Eye (tissue), 1 donor: Measurements from ENCODE around the gene C7.

Experiments
- DNase-seq: peaks from one replicate; pipeline ENCODE4 v3.0.0-alpha.2; 2015

Gene C7

DNA sequence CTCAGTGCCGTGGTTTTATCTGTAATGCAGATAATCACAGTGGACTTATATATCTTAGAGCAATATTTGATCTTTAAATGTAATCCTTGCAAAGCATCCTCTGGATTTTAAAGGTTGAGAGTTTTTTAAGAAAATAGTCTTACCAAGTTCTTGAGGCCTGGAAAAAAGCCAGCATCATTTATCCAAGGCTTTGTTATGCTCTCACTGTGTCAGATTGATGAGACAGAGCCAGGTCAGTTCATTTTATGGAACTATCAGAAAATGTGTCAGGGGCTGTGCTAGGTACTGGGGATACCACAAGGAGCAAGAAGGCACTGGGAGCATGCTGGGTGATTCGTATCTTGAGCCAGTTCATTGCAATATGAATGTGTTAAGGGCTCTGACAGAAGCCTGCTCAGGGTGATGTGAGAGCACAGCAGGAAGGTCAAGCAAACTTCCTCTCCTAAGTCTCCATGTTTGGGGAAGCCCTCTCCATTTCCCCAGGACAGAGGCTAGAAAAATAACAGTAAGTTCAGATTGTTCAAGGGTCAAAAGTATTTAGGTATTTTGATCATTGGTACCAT is 19.7 kb downstream of the C7 start:
- no peak for DNase-seq

DNA sequence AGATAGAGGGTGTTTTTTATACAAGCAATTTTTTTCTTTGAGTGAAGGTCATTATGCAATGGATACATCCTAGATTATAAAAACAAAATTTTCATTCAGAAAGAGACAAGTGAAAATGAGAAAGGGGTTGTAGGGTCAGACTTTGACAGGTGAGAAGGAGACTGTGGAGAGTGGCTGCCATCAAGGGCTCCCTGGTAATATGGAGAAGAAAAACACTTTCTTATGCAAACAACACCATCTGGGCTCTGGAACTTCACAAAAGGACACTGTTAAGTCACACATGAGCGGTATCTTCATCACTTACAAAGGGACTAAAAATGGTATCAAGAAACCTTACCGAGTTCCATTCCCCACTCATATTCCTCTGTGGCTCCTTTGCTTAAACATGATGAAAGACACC is 23.5 kb downstream of the C7 start:
- DNase-seq: no peak

- DNase-seq: no peak
These were observed 27.8 kb downstream of the C7 start for GRCh38 chr5:40937075-40937474.

DNA sequence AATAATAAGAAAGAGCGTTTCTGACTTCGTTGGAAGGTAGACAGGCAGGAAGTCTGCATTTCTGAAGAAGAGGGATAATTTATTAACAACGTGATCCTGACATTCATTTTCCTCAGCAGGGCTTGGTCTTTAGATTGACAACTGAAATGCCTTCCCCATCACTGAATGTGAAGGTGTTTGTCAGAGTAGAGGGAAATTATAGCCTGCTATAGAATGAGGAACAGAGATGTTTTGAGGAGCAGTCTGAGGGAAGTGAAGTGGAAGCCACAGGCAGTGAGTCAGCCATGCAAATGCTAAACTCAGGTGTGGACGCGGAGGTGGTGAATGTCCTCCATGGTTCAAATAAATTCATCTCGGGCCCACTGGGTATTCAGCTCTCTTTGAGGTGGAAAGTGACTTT is 30.5 kb downstream of the C7 start:
- no peak for DNase-seq

DNA sequence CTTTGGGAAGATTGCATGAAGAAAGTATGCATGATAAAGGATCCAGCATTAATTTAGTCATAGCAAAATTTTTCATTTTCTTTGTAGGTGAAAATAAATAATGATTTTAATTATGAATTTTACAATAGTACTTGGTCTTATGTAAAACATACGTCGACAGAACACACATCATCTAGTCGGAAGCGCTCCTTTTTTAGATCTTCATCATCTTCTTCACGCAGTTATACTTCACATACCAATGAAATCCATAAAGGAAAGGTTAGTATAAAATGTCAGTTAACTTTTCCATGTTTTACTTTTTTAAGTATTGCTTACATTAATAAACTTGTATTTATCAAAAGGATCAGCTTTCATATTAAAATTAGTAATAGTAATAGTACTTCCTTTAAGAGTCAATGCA is 35.8 kb downstream of the C7 start:
- DNase-seq: no peak

GRCh38 chr5:40955313-40955712 is 46.0 kb downstream of the C7 start:
- no peak for DNase-seq

DNA sequence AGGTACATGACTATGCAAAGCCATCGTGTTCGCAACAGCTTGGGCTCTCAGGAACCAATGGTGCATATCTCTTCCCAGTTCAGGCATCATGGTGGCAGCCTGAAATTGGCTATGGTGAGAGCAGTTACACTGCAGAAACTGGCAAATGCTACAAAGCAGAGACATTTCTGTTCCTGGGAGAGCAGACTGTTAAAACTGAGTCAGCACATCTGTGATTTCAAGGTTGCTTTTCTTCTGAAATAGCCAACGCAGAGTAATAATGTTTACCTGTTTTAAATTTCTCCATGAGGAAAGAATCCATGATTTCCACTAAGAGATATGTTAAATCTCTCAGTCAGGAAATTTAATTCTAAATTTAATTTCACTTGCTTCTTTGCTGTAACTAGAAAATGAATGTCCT is 47.8 kb downstream of the C7 start:
- no peak for DNase-seq

- no peak for DNase-seq
These were observed 49.5 kb downstream of the C7 start for GRCh38 chr5:40958811-40959210.

DNA sequence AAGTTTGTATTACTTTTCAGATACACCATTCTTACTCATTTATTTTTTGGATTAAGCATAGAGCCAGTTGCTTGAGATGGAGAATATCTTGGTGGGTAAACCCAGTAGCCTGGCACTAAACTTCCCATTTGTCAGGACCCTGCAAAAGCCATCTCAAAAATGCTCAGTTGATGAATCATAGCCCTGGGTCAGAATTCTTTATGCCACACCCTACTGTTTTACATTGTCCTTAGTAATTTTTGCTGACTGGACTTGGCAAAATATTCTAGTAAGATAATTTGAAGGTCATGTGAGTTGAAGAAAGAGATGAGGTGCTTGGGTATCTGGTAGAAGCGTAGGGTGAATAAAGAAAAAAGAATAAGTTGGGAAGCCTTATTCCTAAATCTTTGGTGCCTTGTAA is 50.7 kb downstream of the C7 start:
- no peak for DNase-seq

DNA sequence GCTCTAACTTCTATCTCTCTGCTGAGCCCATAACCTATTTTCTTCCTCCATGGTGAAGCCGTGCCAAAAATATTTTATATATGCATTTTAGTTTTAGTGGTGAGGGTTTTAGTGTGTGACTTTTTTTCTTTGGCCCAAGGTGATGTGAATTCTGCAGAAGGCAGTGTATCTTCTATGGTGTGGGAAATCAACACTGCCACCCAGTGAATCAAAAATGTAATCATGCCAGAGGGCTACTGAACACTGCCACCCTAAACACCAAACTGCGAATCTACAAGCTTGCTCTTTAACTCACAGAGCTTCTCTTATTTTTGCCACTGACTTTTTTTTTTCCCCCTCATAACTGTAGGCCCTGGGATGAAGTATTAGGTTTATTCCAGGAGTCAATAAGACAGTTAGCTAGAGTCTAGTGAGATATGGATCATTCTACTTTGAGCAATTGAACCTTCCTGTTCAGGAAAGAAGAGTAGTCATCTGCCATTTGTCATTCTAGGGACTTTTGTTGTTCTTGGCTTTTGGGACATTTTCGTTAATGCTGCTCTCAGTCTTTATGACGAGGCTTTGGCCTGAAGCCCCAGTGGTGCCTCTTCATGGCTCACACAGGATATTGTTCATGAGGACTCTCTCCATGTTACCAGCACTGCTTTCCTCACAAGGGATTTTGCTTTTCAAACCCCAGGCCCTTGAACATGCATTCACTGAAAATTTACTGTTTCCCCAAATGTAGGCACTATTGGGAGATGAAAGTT is 53.1 kb downstream of the C7 start:
- DNase-seq: no peak

GRCh38 chr5:40972434-40972833 is 63.1 kb downstream of the C7 start:
- DNase-seq: no peak

- DNase-seq: no peak
These were observed 64.2 kb downstream of the C7 start for GRCh38 chr5:40973364-40974004.

DNA sequence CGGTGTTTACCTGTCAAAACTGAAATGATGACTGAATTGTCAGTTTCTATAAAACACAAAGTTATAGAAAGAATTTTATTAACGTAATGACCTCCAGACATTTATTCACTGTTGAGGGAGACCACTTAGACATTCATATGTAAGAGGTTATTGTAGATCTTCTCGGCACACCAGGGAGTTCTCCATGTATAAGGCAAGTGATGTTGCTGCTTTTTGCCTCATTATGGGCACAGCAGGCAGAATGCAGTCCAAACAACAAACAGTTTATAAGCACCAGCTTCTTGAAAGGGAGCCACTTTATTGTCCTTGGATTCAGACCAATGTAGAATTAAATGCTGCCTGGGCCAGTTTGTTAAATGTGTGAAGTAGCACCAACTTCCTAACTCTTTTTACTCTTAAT is 66.7 kb downstream of the C7 start:
- no peak for DNase-seq

DNA sequence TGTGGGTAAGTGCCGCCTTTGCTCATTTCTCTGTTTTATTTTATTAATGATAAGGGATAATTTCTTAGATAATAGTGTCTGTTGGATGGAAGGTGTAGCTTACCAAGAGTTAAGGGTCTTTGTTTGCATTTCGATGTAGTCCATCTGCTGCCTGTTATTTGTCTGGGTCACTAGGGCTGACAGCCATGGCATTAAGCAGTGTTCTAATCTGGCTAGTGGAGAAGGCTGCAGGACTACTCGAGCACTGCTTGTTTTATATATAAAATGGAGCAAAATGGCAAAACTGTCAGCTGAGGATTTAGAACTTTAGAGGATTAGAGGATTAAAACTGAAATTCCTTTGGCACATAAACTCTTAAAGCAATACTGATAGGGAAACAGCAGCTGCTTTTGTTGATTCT is 67.5 kb downstream of the C7 start:
- DNase-seq: peak; percentile 10

DNA sequence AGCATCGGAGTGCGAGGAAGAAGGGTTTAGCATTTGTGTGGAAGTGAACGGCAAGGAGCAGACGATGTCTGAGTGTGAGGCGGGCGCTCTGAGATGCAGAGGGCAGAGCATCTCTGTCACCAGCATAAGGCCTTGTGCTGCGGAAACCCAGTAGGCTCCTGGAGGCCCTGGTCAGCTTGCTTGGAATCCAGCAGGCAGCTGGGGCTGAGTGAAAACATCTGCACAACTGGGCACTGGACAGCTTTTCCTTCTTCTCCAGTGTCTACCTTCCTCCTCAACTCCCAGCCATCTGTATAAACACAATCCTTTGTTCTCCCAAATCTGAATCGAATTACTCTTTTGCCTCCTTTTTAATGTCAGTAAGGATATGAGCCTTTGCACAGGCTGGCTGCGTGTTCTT is 72.1 kb downstream of the C7 start:
- DNase-seq: no peak

DNA sequence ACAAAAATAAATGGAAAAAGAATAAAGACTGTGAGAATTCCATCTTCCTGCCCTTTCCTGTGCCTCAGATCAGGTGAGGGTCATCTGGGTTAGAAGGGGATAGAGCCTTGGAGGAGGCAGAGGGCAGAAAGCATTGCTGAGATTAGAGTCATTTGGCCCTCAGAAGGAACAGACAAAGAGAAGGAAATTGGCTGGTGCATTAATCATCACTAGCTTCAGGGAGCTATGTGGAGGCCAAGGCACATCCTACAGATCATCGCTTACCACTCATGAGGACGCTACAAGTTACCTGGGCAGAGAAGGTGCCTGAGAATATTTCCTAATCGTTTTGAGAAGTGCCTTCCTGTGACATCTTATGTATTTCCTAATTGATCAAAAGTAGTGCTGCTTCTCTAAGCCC is 74.5 kb downstream of the C7 start:
- no peak for DNase-seq

GRCh38 chr5:40984884-40985283 is 75.6 kb downstream of the C7 start:
- no peak for DNase-seq

DNA sequence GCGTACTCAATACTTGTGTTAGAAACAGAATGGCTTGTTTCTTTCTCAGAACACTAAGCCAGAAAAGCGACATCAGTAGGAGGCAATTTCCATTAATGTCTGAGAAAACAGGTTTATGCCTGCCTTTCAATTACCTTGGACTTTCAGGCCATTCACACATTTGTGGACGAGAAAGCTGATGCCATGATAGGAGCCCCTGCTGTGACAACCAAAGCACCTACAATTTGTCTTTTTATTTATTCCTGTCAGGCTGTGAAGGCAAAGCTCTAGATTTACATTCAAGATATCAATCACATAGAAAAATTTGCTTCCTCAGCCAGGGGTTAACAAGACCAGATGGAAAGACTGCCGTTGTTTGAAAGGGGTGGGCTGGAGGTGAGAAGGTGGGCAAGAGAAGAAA is 76.2 kb downstream of the C7 start:
- no peak for DNase-seq

DNA sequence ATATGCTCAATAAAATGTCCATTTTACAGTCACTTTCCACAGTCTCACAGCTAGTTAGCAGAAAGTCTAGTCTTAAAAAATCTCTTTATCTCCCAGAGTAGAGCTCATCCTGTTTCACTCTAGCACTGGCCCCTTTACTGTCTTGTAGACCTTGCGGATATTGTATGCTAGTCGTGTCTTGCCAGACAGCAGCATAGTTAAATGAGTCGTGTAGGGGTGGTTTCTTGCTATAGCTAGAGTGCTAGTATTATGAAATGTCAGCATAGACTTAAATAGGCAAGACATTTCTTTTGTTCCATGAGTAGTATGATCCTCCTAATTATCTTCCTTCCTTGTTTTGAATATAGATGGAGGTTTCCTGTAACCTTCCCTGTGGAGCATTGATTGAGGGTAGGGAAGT is 77.4 kb downstream of the C7 start:
- peak; percentile 3 for DNase-seq

- no peak for DNase-seq
These were observed 78.1 kb downstream of the C7 start for GRCh38 chr5:40987349-40987748.

GRCh38 chr5:40988746-40989510 is 79.6 kb downstream of the C7 start:
- DNase-seq: no peak

- DNase-seq: no peak
These were observed 82.1 kb downstream of the C7 start for GRCh38 chr5:40991168-40991980.

DNA sequence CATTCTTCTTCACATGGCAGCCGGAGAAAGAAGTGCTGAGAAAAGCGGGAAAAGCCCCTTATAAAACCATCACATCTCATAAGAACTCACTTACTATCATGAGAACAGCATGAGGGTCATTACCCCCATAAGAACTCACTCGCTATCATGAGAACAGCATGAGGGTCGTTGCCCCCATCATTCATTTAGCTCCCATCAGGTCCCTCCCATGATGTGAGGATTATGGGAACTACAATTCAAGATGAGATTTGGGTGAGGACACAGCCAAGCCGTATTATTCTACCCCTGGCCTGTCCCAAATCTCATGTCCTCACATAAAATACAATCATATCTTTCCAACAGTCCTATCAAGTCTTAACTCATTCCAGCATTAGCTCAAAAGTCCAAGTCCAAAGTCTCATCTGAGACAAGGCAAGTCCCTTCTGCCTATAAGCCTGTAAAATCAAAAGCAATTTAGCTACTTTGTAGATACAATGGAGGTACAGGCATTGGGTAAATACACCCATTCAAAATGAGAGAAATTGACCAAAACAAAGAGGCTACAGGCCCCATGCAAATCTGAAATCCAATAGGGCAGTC is 82.8 kb downstream of the C7 start:
- no peak for DNase-seq
